ENCODE measurements around the gene ZEB2. TPM values are rescaled to one million over a fixed set of nuclear protein-coding genes. Genes with fewer than 3 reads are reported as not detected.

The ZEB2 gene
- total and polyA plus RNA-seq, 2 donors (not counting 3 experiments of a cell fraction or from before 2014, with no cell fraction given), result 17.9 to 49.6 TPM

GRCh38 chr2:144522897-144523595 lies 3.1 kb upstream of the ZEB2 start:
- no peaks in the 10 kb centered on the region for H3K9me3 ChIP-seq (replicated peaks; ENCODE audit: control insufficient read depth, insufficient read depth, low read length)
- ChIA-PET CTCF (interaction anchor here (1.0 to 1.6 kb wide), 2 partner anchors 95 to 1229 kb away, joined by 4 to 5 read pairs; no protein-coding TSS in a partner anchor), POLR2A (no interaction called here)
- TF ChIP-seq GATA2 (IDR thresholded peaks at IDR 0.05; ENCODE audit: insufficient read depth, insufficient read length, low read depth, low read length), result peak; percentile 48
- TF ChIP-seq POLR2A (IDR thresholded peaks at IDR 0.05; ENCODE audit: low read depth, low read length), result no peak
- peak overlapping the region; percentile 79 for H3K9ac ChIP-seq (replicated peaks; ENCODE audit: extremely low read depth, insufficient read depth, low read length)
- peak overlapping the region; percentile 53 for H3K27ac ChIP-seq (ENCODE audit: insufficient read depth, low read depth, low read length)
- no peaks in the 10 kb centered on the region for H3K27me3 ChIP-seq (ENCODE audit: control insufficient read depth in 2 of 2, insufficient read depth in 2 of 2, low read length in 2 of 2)
- no peak for FAIRE-seq
- intact Hi-C loops (cut with micrococcal nuclease), result loop anchor here (1.0 to 10.0 kb wide), 5 partner anchors 73 to 682 kb away; no protein-coding TSS in a partner anchor
- H3K9me1 ChIP-seq (replicated peaks; ENCODE audit: control insufficient read depth, extremely low read depth, insufficient read depth, low read length), result no peaks in the 10 kb centered on the region
- DNase-seq (ENCODE audit: low read depth, low spot score), result peak; percentile 39
- H3K79me2 ChIP-seq (ENCODE audit: control insufficient read depth, insufficient read depth, low read length), result peaks cover 17% of the 10 kb centered on the region
- H3K4me3 ChIP-seq (replicated peaks in 1 of 3; ENCODE audit: insufficient read depth in 1 of 3, low read depth in 1 of 3, low read length in 3 of 3), result peak overlapping the region; percentile 45 to 91 (median 89)
- no peaks in the 10 kb centered on the region for H4K20me1 ChIP-seq (replicated peaks; ENCODE audit: control insufficient read depth, extremely low read depth, insufficient read depth, low read length)
- dilution Hi-C loops (cut with MboI; ENCODE audit: extremely low pct_ligation_motif_present, low sequenced_read_pairs), result loop anchor here (25.0 kb wide), 1 partner anchor 161 kb away; no protein-coding TSS in a partner anchor
- peak overlapping the region; percentile 99 for H2AFZ ChIP-seq (ENCODE audit: low read depth, low read length)
- BruUV-seq (replicated peaks), result no TSS peak
- peaks cover 42% of the 10 kb centered on the region for H3K4me1 ChIP-seq (ENCODE audit: control insufficient read depth, extremely low read depth, insufficient read depth, low read length)
- H3K4me2 ChIP-seq (ENCODE audit: insufficient read depth, low read length), result peak overlapping the region; percentile 99
- no peaks in the 10 kb centered on the region for H3K36me3 ChIP-seq (ENCODE audit: control insufficient read depth in 2 of 2, extremely low read depth in 1 of 2, insufficient read depth in 2 of 2, low read length in 2 of 2)

- H2AFZ ChIP-seq (ENCODE audit: low read depth, low read length), result peak overlapping the region; percentile 99
- H3K36me3 ChIP-seq (ENCODE audit: control insufficient read depth in 2 of 2, extremely low read depth in 1 of 2, insufficient read depth in 2 of 2, low read length in 2 of 2), result no peaks in the 10 kb centered on the region
- peaks cover 43% of the 10 kb centered on the region for H3K4me1 ChIP-seq (ENCODE audit: control insufficient read depth, extremely low read depth, insufficient read depth, low read length)
- FAIRE-seq (no peak), DNase-seq (ENCODE audit: low read depth, low spot score) (no peak)
- H3K27ac ChIP-seq (ENCODE audit: insufficient read depth, low read depth, low read length), result peak overlapping the region; percentile 53
- H3K9me1 ChIP-seq (replicated peaks; ENCODE audit: control insufficient read depth, extremely low read depth, insufficient read depth, low read length), result no peaks in the 10 kb centered on the region
- dilution Hi-C loops (cut with MboI; ENCODE audit: extremely low pct_ligation_motif_present, low sequenced_read_pairs) (loop anchor here (25.0 kb wide), 1 partner anchor 160 kb away; no protein-coding TSS in a partner anchor), intact Hi-C loops (cut with micrococcal nuclease) (loop anchor here (5.0 to 10.0 kb wide), 4 partner anchors 370 to 682 kb away; no protein-coding TSS in a partner anchor)
- peaks cover 22% of the 10 kb centered on the region for H3K79me2 ChIP-seq (ENCODE audit: control insufficient read depth, insufficient read depth, low read length)
- H4K20me1 ChIP-seq (replicated peaks; ENCODE audit: control insufficient read depth, extremely low read depth, insufficient read depth, low read length), result no peaks in the 10 kb centered on the region
- peak overlapping the region; percentile 45 to 91 (median 89) for H3K4me3 ChIP-seq (replicated peaks in 1 of 3; ENCODE audit: insufficient read depth in 1 of 3, low read depth in 1 of 3, low read length in 3 of 3)
- peak overlapping the region; percentile 99 for H3K4me2 ChIP-seq (ENCODE audit: insufficient read depth, low read length)
- ChIA-PET CTCF (interaction anchor here (0.6 to 1.5 kb wide), 3 partner anchors 8 to 1557 kb away, joined by 3 to 4 read pairs (median 3); no protein-coding TSS in a partner anchor), POLR2A (no interaction called here)
- no peaks in the 10 kb centered on the region for H3K27me3 ChIP-seq (ENCODE audit: control insufficient read depth in 2 of 2, insufficient read depth in 2 of 2, low read length in 2 of 2)
- peak overlapping the region; percentile 79 for H3K9ac ChIP-seq (replicated peaks; ENCODE audit: extremely low read depth, insufficient read depth, low read length)
- no peaks in the 10 kb centered on the region for H3K9me3 ChIP-seq (replicated peaks; ENCODE audit: control insufficient read depth, insufficient read depth, low read length)
- no TSS peak for BruUV-seq (replicated peaks)
- TF ChIP-seq MYC (IDR thresholded peaks at IDR 0.05; ENCODE audit: low read depth, low read length) (no peak), JUN (IDR thresholded peaks at IDR 0.05; ENCODE audit: borderline replicate concordance, insufficient read depth, insufficient read length, low read depth) (no peak), POLR2AphosphoS5 (IDR thresholded peaks at IDR 0.05; ENCODE audit: insufficient read depth, low read depth, low read length) (no peak)
Observed at GRCh38 chr2:144522176-144522896, 2.4 kb upstream of the ZEB2 start.

All from endothelial cell of umbilical vein (primary cell).